ENCODE data around the gene WFIKKN2. TPM values are rescaled to one million over a fixed set of nuclear protein-coding genes. Genes with fewer than 3 reads are reported as not detected.

The WFIKKN2 gene
- total and polyA plus RNA-seq, 4 donors, result 0.01 to 0.31 (median 0.13) TPM

DNA sequence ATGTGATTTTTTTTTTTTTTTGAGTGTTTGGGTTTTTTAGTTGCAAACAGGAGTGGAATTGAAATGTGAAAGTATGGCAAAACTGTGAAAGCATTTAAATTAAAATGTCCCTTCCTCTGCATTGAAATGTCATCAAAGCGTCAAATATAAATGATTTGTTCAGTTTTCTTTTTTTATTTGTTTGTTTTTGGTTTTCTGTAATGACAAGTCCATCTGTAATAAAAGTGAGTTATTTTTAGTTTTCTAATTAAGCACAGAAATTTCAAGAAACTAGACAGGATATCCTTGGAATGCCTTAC lies 32.7 kb downstream of the WFIKKN2 start:
- no peak overlapping the region for H3K4me3 ChIP-seq
- DNase-seq (no peak), ATAC-seq (ENCODE audit: insufficient read depth, low FRiP score) (no peak)
- no peak for TF ChIP-seq CTCF (IDR thresholded peaks at IDR 0.05; ENCODE audit: control extremely low read depth, extremely low read depth)
- 14 to 22% methylated on average over 1 of the region's 1 CpG for WGBS, 2 donors
- H3K9me3 ChIP-seq (ENCODE audit: control insufficient read depth in 4 of 4, insufficient read depth in 3 of 4, low read length in 3 of 4), result no peaks in the 10 kb centered on the region
- peaks cover 0 to 3% (median 2%) of the 10 kb centered on the region in 4 donors for H3K36me3 ChIP-seq (ENCODE audit: control insufficient read depth in 4 of 4, insufficient read depth in 4 of 4, low read length in 4 of 4)
- peak overlapping the region; percentile 8 to 70 for H3K9ac ChIP-seq (ENCODE audit: insufficient read depth in 1 of 2, low read length in 2 of 2)
- peaks cover 0 to 19% (median 6%) of the 10 kb centered on the region in 5 donors for H3K4me1 ChIP-seq (ENCODE audit: control insufficient read depth in 5 of 5, insufficient read depth in 5 of 5, low read length in 5 of 5)
- peak overlapping the region in 1 of 2 donors; percentile 98 for H3K27ac ChIP-seq (ENCODE audit: low read depth in 1 of 2, low read length in 1 of 2)
- H3K27me3 ChIP-seq (ENCODE audit: control insufficient read depth in 3 of 3, insufficient read depth in 3 of 3, low read length in 2 of 3), result no peaks in the 10 kb centered on the region

- TF ChIP-seq CTCF (IDR thresholded peaks at IDR 0.05; ENCODE audit: control extremely low read depth, extremely low read depth), result no peak
- Histone ChIP-seq H3K36me3 (ENCODE audit: control insufficient read depth in 4 of 4, insufficient read depth in 4 of 4, low read length in 4 of 4) (no peaks in the 10 kb centered on the region), H3K9me3 (ENCODE audit: control insufficient read depth in 4 of 4, insufficient read depth in 3 of 4, low read length in 3 of 4) (no peaks in the 10 kb centered on the region), H3K9ac (ENCODE audit: insufficient read depth in 1 of 2, low read length in 2 of 2) (peak overlapping the region; percentile 8 to 70), H3K27ac (ENCODE audit: low read depth in 1 of 2, low read length in 1 of 2) (peak overlapping the region in 1 of 2 donors; percentile 76), H3K4me3 (no peak overlapping the region), H3K4me1 (ENCODE audit: control insufficient read depth in 5 of 5, insufficient read depth in 5 of 5, low read length in 5 of 5) (peaks cover 0 to 19% (median 4%) of the 10 kb centered on the region in 5 donors), H3K27me3 (ENCODE audit: control insufficient read depth in 3 of 3, insufficient read depth in 3 of 3, low read length in 2 of 3) (no peaks in the 10 kb centered on the region)
- no peak for ATAC-seq (ENCODE audit: insufficient read depth, low FRiP score)
- no peak for DNase-seq
- 56 to 74% methylated on average over 1 of the region's 1 CpG for WGBS, 2 donors
These were observed 33.2 kb downstream of the WFIKKN2 start for GRCh38 chr17:50868602-50869001.

DNA sequence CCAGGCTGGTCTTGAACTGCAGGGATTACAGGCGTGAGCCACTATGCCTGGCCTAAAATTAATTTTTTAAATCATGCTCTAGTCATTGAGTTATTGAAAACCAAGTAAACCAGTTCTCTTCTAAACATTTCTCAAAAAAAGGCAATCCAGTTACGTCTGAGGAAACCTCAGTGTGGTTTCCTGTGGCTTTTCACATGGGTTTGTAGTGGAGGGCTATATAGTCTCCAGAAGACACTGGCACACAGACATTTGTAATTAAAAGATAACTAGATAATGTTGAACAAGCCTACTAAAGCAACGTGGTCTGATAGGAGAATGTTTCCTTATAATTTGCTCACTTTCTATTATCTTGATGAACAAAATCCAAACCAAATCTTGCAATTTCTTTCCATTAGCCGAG lies 36.0 kb downstream of the WFIKKN2 start:
- Histone ChIP-seq H3K27me3 (ENCODE audit: control insufficient read depth in 3 of 3, insufficient read depth in 3 of 3, low read length in 2 of 3) (no peaks in the 10 kb centered on the region), H3K4me1 (ENCODE audit: control insufficient read depth in 5 of 5, insufficient read depth in 5 of 5, low read length in 5 of 5) (peaks cover 0 to 9% (median 2%) of the 10 kb centered on the region in 5 donors), H3K9ac (ENCODE audit: insufficient read depth in 1 of 2, low read length in 2 of 2) (no peak overlapping the region), H3K27ac (ENCODE audit: low read depth in 1 of 2, low read length in 1 of 2) (no peak overlapping the region), H3K36me3 (ENCODE audit: control insufficient read depth in 4 of 4, insufficient read depth in 4 of 4, low read length in 4 of 4) (no peaks in the 10 kb centered on the region), H3K4me3 (no peak overlapping the region), H3K9me3 (ENCODE audit: control insufficient read depth in 4 of 4, insufficient read depth in 3 of 4, low read length in 3 of 4) (no peaks in the 10 kb centered on the region)
- DNase-seq, result no peak
- no peak for ATAC-seq (ENCODE audit: insufficient read depth, low FRiP score)
- TF ChIP-seq CTCF (IDR thresholded peaks at IDR 0.05; ENCODE audit: control extremely low read depth, extremely low read depth), result no peak
- WGBS, 2 donors, result 28 to 60% methylated on average over 4 of the region's 4 CpGs

GRCh38 chr17:50871898-50872297 lies 36.5 kb downstream of the WFIKKN2 start:
- Histone ChIP-seq H3K27ac (ENCODE audit: low read depth in 1 of 2, low read length in 1 of 2) (no peak overlapping the region), H3K9me3 (ENCODE audit: control insufficient read depth in 4 of 4, insufficient read depth in 3 of 4, low read length in 3 of 4) (no peaks in the 10 kb centered on the region), H3K9ac (ENCODE audit: insufficient read depth in 1 of 2, low read length in 2 of 2) (no peak overlapping the region), H3K27me3 (ENCODE audit: control insufficient read depth in 3 of 3, insufficient read depth in 3 of 3, low read length in 2 of 3) (no peaks in the 10 kb centered on the region), H3K4me1 (ENCODE audit: control insufficient read depth in 5 of 5, insufficient read depth in 5 of 5, low read length in 5 of 5) (peaks cover 0 to 9% (median 2%) of the 10 kb centered on the region in 5 donors), H3K36me3 (ENCODE audit: control insufficient read depth in 4 of 4, insufficient read depth in 4 of 4, low read length in 4 of 4) (no peaks in the 10 kb centered on the region), H3K4me3 (no peak overlapping the region)
- DNase-seq (no peak), ATAC-seq (ENCODE audit: insufficient read depth, low FRiP score) (no peak)
- no peak for TF ChIP-seq CTCF (IDR thresholded peaks at IDR 0.05; ENCODE audit: control extremely low read depth, extremely low read depth)
- WGBS, 2 donors, result 39 to 62% methylated on average over 2 of the region's 2 CpGs
